Activated CD8-positive, alpha-beta memory T cell treated with anti-CD3 and anti-CD28 coated beads for 24 hours (primary cell): ENCODE measurements around the gene GTPBP4.

Source experiments
- DNase-seq: peaks from one replicate; pipeline ENCODE4 v3.0.0-alpha.2; 2020

The GTPBP4 gene

DNA sequence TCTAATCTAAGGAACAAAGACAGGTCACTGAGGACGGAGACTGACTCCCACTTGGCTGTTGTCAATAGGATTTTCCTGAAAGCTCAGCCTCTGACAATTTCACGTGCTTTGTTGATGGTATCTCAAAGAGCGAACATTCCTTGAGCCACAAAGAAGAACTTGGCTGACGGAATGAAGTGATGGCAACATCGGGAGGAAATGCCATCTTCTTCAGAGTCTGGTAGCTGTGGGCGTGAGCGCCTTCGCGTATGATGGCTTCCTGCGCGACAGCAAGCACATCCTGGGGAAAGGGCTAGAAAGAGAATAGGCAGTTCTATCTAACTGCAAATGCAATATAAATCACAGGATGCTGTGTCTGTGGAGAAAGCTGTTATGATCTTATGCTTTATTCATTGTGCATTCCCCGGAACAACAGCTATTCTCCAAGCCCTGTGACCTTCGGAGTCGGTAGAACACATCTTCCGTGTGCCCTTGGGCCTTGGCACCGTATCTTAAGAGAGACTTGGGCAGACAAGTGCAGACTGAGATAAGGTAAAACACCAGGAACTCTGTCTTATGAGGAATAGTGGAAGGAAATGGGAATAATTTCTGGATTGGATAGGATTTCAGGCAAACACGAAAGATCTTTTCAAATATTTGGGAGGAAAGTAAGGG is 19.6 kb upstream of the GTPBP4 start:
- no peak for DNase-seq

DNA sequence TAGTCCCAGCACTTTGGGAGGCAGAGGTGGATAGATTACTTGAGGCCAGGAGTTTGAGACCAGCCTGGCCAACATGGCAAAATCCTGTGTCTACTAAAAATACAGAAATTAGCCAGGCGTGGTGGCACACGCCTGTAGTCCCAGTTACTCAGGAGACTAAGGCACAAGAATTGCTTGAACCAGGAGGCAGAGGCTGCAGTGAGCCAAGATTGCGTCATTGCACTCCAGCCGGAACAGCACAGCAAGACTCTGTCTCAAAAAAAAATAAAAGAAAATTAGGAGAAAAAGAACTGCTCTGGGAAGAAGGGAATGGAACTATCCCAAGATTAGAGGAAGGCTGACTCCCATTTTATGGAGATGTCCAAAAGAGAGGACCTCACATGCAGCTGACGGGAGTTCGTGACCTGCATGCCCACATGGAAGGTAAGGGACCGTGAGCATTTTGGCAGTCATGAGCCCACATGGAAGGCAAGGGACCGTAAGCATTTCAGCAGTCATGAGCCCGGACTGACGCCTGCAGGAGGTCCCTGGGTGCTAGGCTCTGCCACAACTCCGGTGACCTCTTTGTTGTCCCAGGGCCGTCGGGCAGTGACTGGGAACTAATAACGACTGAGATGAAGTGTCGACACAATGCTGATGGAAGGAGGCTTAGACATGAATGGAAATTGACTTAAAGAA is 18.6 kb upstream of the GTPBP4 start:
- no peak for DNase-seq

DNA sequence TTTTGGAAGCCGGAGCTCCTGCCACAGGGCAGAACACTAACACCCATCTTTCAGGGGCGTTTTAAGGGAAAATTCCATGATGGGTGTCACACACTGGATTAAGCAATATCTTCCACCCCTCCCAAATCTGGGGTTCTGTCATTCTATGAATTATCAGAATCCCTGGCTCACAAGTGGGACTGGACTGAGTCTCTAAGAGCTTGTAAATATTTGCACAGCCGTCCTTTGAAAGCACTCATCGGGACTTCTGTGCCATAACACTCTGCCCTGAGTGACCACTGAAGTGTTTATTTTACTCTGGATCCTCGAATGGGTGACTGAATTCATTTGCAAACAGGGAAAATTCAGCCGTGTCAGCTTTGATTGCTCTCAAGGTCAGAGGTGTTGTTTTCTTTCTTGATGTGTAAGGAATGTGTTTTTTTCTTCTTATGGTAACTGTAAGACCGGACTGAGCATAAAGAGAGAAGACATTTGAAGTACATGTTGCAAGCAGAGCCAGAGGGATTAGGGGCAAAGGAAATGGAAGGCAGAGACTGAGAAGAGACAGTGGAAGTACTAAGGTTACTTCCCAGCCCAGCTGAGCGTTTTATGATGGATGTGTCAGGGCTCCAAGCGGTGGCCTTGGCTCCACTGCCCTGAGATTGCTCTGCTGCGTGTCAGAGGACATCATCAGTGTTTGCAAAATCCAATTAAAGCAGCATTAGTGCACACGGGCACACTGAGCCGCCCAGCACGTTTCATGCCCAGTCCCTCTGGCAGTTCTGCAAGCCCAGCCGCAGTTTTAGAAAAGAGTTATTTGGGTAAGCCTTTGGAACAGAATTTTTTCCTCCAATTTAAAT is 17.7 kb upstream of the GTPBP4 start:
- no peak for DNase-seq

DNA sequence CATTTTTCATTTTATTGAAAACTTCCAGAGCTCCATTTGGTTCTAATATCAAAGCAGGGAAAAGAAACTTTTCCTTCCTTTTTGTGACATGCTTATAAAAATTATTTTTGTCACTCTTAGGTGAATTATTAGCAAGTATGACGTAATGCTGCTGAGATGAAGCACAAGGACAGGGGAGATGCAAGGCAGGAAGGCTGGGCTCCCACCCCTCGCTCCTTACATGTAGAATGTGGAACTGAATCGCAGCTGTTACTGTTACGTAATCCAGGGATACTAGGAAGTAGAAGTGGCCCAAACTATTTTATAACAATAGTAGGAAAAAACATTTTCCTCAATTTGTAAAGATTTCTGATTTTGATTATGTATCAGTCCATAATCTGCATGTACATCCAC is 17.1 kb upstream of the GTPBP4 start:
- no peak for DNase-seq

DNA sequence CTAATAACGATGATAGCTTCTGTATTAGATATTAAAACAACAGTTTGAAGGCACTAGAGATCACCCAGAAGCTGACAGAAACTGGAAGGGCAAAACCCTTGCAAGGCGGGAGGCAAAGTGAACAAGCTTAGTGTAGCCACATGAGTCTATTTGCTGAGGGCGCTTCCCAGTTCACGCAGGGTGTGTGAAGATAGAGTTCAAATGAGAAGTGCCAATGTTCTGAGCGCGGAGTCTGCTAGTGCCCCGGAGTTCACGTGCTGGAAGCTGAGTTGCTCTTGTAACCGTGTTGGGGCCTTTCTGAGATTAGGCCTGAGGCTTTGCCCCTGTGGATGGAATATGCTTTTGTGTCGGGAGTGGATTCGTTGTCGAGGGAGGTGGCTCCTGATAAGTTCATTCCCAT is 16.6 kb upstream of the GTPBP4 start:
- no peak for DNase-seq

DNA sequence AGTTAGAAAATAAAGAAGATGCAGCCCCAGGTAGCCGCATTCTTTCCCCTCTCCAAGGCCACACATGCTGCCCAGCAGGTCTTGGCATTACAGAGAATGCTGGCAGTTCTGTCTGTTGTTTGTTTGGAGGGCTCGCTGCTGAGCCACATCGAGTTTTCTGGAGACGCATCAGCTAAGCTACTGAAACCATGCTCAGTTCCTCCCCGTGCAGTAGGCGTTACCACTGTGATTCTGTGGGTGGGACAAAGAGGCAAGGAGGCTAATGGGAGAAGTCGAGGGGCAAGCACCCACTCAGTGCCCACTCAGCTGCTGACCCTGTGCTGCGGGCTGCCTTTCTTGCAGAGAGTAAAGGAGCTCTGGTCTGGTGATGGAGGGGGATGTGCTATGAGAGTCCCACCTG is 15.5 kb upstream of the GTPBP4 start:
- DNase-seq = no peak

DNA sequence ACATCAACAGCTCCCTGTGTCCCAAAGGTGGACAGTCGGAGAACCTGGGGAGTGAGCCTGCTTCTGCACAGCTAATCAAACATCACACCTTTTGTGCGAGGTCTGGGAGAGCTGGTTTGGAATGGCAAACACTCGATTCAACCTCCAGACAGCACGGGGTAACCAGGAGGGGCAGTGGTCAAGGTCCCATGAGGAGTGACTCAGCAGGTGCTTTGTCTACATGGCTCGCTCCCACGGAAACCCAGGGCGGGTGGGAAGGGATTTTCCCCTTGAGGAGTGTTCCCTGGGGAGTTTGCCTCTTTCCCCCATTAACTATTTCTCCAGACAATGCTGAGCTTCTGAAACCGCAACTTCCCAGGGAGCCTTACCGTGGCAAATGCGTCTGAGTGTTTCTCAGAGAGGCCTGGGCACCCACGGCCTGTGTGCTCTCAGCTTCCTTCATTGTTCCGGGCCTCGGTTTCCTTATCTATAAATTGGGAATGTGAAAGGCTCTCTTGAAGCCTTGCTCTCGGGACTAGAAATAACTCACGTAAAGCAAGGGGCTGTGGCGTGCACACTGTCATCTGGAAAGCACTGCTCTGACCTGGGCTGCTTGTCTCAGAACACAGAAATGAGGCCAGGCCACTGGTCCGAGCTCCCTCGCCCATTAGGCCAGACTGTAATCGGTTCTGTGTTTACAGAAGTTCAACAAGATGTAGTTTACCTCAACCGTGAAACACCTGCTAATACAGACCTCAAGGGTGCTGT is 14.0 kb upstream of the GTPBP4 start:
- DNase-seq = no peak

DNA sequence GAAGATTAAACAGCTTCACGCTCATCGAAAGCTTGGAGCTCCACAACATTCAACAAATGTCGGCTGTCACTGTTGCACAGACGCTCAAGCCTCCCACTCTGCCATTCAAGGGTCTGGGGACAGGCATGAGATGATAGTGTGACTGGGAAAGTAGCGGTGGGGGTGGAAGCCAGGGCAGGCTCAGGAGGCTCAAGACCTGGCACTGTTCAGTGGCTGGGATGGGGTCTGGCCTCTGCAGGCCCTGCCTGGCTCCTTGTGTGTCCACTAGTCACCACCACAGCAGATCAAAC is 13.5 kb upstream of the GTPBP4 start:
- no peak for DNase-seq

DNA sequence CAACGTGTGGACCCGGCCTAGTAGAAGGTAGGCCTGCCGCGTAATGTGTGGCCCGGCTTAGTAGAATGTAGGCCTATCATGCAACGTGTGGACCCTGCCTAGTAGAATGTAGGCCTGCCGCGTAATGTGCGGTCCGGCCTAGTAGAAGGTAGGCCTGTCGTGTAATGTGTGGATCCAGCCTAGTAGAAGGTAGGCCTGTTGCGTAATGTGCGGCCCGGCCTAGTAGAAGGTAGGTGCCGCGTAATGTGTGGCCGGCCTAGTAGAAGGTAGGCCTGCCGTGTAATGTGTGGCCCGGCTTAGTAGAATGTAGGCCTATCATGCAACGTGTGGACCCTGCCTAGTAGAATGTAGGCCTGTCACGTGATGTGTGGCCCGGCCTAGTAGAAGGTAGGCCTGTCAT is 11.9 kb upstream of the GTPBP4 start:
- DNase-seq = no peak

DNA sequence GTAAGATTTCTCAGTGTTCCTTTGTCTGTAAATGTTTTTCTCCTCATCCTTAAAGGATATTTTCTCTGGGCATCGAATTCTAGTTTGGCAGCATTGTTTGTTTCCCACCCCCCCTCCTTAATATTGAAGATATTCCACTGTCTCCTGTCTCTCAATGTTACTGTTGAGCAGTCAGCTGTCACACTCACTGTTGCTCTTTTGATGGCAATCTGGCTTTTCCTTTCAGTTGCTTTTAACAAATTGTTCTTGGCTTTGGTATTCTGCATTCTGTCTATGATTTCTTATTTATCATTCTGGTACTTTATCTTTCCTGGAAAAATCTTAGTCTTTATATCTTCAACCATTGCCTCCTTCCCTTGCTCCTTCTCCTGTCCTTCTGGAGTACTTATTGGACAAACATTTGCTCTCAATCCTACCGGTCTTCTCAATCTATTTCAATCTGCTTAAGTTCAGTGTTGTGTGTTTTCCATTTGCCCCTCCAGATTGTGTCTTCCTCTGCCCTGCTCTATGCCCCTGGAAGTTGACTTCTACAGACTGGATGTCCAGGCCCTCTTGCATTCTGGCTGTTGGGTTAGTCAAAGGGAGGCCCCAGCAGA is 9.3 kb upstream of the GTPBP4 start:
- no peak for DNase-seq

DNA sequence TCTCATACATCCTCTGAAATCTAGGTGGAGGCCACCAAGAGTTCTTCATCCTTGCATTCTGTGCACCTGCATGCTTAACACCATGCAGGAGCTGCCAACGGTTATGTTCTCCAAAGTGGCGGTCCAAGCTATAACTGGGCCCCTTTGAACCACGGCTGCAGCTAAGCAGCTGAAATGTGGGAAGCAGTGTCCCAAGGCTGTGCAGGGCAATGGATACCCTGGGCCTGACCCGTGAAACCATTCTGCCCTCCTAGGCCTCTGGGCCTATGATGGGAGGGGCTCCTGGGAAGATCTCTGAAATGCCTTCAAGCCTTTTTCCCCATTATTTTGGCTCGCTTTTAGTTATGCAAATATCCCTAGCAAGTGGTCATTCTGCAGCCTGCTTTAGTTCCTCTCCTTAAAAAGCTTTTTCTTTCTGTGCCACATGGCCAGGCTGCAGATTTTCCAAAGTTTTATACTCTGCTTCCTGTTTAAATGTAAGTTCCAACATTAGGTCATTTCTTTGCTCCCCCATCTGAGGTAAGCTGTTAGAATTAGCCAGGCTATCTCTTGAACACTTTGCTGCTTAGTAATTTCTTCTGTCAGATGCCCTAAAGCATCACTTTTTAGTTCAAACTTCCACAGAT is 7.7 kb upstream of the GTPBP4 start:
- DNase-seq = no peak

DNA sequence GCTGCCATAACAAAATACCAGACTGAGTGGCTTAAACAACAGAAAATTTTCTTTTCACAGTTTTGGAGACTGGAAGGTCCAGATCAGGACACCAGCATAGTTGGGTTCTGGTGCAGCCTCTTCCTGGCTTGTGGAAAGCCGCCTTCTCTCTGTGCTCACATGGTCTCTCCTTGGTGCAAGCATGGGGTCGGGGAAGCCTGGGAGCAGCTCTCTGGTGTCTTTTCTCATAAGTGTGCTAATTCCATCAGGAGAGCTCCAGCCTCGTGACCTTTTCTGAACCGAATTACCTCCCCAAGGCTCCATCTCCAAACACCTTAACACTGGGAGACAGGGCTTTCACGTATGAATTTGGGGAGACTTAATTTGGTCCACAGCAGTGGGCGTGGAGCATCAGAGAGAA is 4.8 kb upstream of the GTPBP4 start:
- DNase-seq = no peak

DNA sequence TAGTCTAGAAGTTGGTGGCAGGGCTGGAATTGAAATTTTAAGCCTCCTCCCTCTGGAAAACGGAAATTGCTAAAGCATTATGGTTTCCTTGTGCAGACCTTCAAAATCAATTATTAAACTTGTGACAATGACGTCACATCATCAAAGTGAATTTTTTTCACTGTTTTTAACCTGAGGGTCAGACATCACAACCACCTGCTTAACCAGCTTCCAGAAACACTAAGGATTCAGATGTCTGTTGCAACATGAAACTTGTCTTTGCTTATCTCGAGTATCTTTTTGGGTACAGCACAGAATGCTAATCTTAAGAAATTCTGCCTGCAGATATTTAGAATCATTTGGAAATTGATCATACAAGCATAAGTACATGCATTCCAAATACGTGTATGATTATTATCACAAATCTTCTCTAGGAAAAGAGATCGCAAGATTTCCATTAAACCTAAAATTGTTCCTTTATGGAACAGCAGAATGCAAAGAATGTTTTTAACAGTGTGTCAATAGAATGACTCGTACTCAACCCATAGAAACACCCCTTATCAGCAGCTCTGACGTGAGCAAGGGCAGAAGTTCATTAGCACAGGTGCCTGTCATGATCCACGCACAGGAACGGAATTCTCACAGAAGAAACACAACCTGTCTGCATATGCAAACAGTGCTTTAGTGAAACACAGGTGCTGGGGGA is 4.1 kb upstream of the GTPBP4 start:
- no peak for DNase-seq

DNA sequence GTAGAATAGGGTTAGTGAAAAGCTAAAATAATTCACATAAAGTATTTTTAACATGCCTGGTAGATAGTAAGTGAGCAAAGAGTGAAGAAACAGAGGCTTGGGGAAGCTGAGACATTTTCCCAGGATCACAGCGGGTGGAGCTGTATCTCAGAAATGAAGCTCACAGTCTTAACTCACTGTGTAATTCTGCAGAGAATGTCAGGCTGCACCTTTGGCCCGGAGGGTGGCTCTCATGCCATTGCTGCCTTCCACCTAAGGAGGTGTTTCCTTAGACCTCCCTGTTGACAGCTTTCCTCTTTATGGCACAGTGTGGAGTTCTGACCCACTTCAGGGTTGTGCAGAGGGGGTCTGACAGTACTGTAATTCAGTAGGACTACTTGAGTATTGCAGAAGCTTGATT is 2.9 kb upstream of the GTPBP4 start:
- DNase-seq = no peak

DNA sequence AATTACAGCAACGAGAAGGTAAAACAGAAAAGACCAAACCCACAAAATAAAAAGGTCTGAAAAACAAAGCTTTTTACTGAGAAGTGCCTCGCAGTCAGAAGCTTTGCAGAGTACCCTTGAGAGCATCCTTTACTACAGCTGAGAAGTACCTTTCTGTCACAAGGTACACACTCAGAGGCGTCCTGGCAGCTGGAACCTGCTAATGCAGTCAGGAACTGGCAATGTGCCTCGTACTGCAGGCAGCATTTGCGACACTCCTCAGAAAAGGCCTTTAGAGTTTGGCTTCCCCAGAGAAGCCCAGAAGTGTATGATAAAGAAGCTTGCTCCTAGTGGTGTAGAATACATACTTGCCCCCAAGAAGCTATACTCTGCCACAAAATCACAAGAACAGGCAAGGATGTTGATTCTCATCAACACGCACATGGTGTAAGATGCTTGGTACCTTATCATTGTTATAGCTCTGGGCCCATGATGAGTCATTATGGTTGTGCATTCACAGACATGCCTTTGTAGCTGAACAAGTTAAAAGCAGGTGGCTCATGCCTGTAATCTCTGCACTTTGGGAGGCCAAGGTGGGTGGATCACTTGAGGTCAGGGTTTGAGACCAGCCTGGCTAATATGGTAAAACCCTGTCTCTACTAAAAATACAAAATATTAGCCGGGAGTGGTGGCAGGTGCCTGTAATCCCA is 2.0 kb upstream of the GTPBP4 start:
- no peak for DNase-seq

DNA sequence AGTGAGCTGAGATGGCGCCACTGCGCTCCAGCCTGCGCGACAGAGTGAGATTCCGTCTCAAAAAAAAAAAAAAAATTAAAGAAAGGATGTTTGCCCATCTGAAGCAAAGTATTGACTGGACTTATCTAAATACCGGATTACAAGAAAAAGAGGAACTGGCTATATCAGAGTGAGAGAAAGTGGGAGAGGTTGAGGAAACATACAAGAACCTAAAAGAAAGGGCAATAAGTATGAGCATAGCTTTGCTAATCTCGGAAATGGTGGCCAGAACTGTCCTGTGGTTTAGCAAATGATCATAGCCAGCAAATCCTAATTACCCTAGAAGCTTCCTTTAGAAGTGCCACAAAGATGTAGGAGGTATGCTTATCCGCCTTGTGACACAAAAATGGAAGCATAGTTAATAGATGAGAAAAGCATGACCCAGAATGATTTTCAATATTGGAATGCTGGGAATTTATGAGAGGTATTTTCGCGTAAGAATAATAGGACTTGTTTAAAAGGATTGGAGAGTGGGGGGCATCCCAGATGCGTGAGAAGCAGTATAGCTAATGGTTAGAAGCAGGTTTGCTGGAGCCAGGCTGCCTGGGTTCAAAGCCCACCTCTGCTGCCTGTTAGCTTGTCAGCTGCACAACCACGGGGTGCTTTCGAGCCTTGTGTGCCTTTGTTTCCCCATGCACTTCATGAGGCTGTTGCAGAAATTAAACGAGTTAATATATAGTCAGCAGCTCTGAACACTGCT is 1.2 kb upstream of the GTPBP4 start:
- no peak for DNase-seq

DNA sequence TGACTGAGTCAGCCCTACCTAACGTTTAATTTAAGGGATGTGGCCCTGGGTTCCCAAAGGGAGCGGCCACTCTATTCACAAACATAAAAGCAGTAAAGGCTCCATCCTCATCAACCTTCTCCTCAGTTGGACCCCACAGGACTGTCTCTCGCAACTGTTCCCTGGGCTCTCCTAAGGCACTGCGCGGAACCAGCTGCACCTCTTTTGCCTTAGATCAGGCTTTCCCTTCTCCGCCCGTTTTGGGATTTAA is 689 bp upstream of the GTPBP4 start:
- no peak for DNase-seq

DNA sequence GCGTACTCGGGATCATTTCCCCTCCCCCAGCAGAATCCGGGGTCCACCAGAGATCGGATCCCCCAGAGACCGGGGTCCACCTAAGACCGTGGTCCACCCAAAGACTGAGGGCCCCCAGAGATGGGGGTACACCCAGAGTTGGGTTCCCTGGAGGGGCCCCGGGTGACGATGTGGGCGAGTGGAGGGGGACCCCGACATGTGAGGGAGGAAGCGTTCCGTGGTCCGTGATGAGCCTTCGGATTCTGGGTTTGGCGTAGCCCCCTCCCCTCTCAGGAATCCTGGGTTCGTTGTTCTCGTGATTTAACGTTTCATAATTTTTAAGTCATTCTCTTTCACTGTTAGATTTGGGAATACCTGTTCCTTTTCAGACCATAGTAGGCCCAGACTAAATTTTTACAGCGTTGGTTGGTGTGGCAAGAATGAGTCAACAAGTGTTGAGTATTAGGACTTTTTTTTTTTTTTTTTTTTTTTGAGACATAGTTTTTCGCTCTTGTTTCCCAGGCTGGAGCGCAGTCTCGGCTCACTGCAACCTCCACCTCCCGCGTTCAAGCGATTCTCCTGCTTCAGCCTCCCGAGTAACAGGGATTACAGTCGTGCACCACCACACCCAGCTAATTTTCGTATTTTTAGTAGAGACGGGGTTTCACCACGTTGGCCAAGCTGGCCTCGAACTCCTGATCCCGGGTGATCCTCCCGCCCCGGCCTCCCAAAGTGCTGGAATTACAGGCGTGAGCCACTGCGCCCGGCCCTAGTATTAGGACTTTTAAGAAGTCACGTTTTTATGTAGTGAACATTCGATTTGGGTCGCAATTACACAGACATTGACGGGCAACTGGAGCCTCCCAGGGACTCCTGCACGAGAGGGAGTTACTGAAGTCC is 672 bp downstream of the GTPBP4 start:
- DNase-seq = no peak

DNA sequence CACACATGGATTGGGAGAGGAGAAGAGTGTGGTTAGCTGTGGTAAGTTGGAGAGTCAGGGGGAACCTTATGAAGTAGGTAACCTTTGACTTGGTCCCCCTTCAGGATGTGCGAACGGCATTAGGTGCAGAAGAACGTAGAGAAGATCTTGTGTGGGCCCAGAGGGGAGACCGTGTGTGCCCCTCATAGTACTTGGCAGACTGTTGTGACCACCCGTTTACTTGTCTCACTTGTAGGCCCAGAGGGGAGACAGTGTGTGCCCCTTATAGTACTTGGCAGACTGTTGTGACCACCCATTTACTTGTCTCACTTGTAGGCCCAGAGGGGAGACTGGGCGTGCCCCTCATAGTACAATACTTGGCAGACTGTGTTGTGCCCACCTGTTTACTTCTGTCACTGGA is 2.6 kb downstream of the GTPBP4 start:
- DNase-seq = no peak

DNA sequence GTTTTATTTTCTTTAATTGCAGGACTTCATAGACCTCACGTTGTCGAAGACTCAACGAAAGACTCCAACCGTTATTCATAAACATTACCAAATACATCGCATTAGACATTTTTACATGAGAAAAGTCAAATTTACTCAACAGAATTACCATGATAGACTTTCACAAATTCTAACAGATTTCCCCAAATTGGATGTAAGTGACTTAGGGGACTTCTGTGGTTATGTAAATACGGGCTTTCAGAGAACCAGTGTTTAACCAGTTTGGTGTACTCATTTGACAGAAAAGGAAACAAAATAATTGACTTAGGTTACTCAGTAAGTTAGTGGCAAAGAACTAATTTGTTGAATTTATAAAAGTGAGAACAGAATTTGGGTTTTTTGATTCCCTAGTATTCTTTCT is 4.2 kb downstream of the GTPBP4 start:
- no peak for DNase-seq
